Measurements from ENCODE around the gene PPARA. TPM values are rescaled to one million over a fixed set of nuclear protein-coding genes. Genes with fewer than 3 reads are reported as not detected.

The PPARA gene
- total and polyA plus RNA-seq, 9 of the 15 experiments (the other 6 are each of a cell fraction or from before 2014, with no cell fraction given): 0.64 to 5.3 (median 3.5) TPM

GRCh38 chr22:46275455-46276122, 125.3 kb downstream of the PPARA start (continued):
- no peak for TF ChIP-seq CCNT2 (IDR thresholded peaks at IDR 0.05; ENCODE audit: borderline replicate concordance, extremely low read depth, insufficient read length, low read depth, low read length)
- TF ChIP-seq POLR2B (IDR thresholded peaks at IDR 0.05; ENCODE audit: low read depth, partially characterized antibody): no peak
- peak; percentile 93 for TF ChIP-seq NFYB (IDR thresholded peaks at IDR 0.05; ENCODE audit: extremely low read depth, insufficient read length)
- no peak for TF ChIP-seq ZNF551 (CRISPR knock-in tag; IDR thresholded peaks at IDR 0.05)
- no peak for TF ChIP-seq FOXK1 (CRISPR knock-in tag; IDR thresholded peaks at IDR 0.05; ENCODE audit: borderline replicate concordance)
- TF ChIP-seq ELF1 (tag; IDR thresholded peaks at IDR 0.05): no peak
- TF ChIP-seq ZNF444 (CRISPR knock-in tag; IDR thresholded peaks at IDR 0.05): no peak
- TF ChIP-seq TRIM28 (IDR thresholded peaks at IDR 0.05): 0 out of 2 replicates have a peak, but pooled peaks have one; percentile 43
- TF ChIP-seq TOE1 (IDR thresholded peaks at IDR 0.05; ENCODE audit: borderline replicate concordance): peak; percentile 76
- no peak for TF ChIP-seq TOE1 (CRISPR knock-in tag; IDR thresholded peaks at IDR 0.05; ENCODE audit: borderline replicate concordance, low read depth)
- TF ChIP-seq SRSF3 (IDR thresholded peaks at IDR 0.05; ENCODE audit: insufficient read depth, low read length): no peak
- TF ChIP-seq USF2 (CRISPR knock-in tag; IDR thresholded peaks at IDR 0.05): peak; percentile 52
- peak; percentile 75 for TF ChIP-seq TFE3 (CRISPR knock-in tag; IDR thresholded peaks at IDR 0.05)
- TF ChIP-seq NR2F6 (CRISPR knock-in tag; IDR thresholded peaks at IDR 0.05): no peak
- no peak for TF ChIP-seq ZFP91 (CRISPR knock-in tag; IDR thresholded peaks at IDR 0.05)
- TF ChIP-seq DDX20 (tag; IDR thresholded peaks at IDR 0.05; ENCODE audit: low read depth): no peak
- no peak for TF ChIP-seq KDM1A (IDR thresholded peaks at IDR 0.05)
- TF ChIP-seq ZNF24 (IDR thresholded peaks at IDR 0.05): no peak
- no peak for TF ChIP-seq TSHZ1 (CRISPR knock-in tag; IDR thresholded peaks at IDR 0.05)

Measured in K562 (cell line).